Loucy (cell line): ENCODE measurements around the gene HSPA9.

ENCODE experiments used
- H2AFZ ChIP-seq: fragments of 200-600 bp; sonication (generic); 2 replicates; pipeline ENCODE4 v1.6.0; 2016; ENCODE audit warnings: antibody characterized with exemption, mild to moderate bottlenecking, low read length, moderate library complexity
- H3F3A ChIP-seq: fragments of 200-600 bp; 2 replicates; pipeline ENCODE4 v1.6.0; 2016; ENCODE audit warnings: antibody characterized with exemption, low read depth, mild to moderate bottlenecking
- H3K27me3 ChIP-seq: fragments of 200-600 bp; sonication (generic); 2 replicates; pipeline ENCODE4 v1.6.1; 2014; ENCODE audit warnings: low read length, mild to moderate bottlenecking; ENCODE audit not compliant: insufficient read depth, poor library complexity, severe bottlenecking
- H3K36me3 ChIP-seq: fragments of 200-600 bp; sonication (generic); 2 replicates; pipeline ENCODE4 v1.6.1; 2016; ENCODE audit warnings: low read length; ENCODE audit not compliant: insufficient read depth
- H3K4me1 ChIP-seq: fragments of 200-600 bp; sonication (generic); 2 replicates; pipeline ENCODE4 v1.5.1; 2014; ENCODE audit warnings: low read length, mild to moderate bottlenecking; ENCODE audit not compliant: insufficient read depth, poor library complexity, severe bottlenecking
- H3K4me2 ChIP-seq: fragments of 200-600 bp; sonication (generic); 2 replicates; pipeline ENCODE4 v1.6.0; 2014; ENCODE audit warnings: antibody characterized with exemption, low read length, low read depth, mild to moderate bottlenecking; ENCODE audit not compliant: poor library complexity, severe bottlenecking
- H3K4me3 ChIP-seq: fragments of 200-600 bp; sonication (generic); 2 replicates; pipeline ENCODE4 v1.5.1; 2014; ENCODE audit warnings: low read length, mild to moderate bottlenecking, mixed read lengths; ENCODE audit not compliant: poor library complexity, severe bottlenecking
- H3K79me2 ChIP-seq: fragments of 200-600 bp; sonication (generic); 2 replicates; pipeline ENCODE4 v1.6.1; 2014; ENCODE audit warnings: low read length; ENCODE audit not compliant: insufficient read depth
- H3K9ac ChIP-seq: fragments of 200-600 bp; sonication (generic); 2 replicates; pipeline ENCODE4 v1.6.0; 2014; ENCODE audit warnings: mild to moderate bottlenecking, low read depth, low read length, moderate library complexity; ENCODE audit not compliant: poor library complexity, severe bottlenecking
- H3K9me2 ChIP-seq: fragments of 200-600 bp; sonication (generic); replicated peaks from 2 replicates; pipeline ENCODE4 v1.6.1; 2016; ENCODE audit warnings: low read depth, low read length, mixed read lengths
- H3K9me3 ChIP-seq: fragments of 200-600 bp; sonication (generic); 2 replicates; pipeline ENCODE4 v1.6.1; 2014; ENCODE audit warnings: mild to moderate bottlenecking, antibody characterized with exemption, low read length, low read depth; ENCODE audit not compliant: insufficient read depth
- H4K20me1 ChIP-seq: fragments of 200-600 bp; sonication (generic); 2 replicates; pipeline ENCODE4 v1.6.0; 2014; ENCODE audit warnings: antibody characterized with exemption, low read length, mild to moderate bottlenecking; ENCODE audit not compliant: insufficient read depth, poor library complexity, severe bottlenecking
- EZH2phosphoT487 ChIP-seq: fragments of 200-600 bp; IDR thresholded peaks from 2 replicates; pipeline ENCODE4 v1.6.1; 2018; ENCODE audit warnings: antibody characterized with exemption, mild to moderate bottlenecking, moderate library complexity, borderline replicate concordance
- TF ChIP-seq, protein P1 (sequence below): fragments of 200-600 bp; sonication (generic); conservative IDR thresholded peaks from 2 replicates; pipeline ENCODE4 v1.5.1; 2014; ENCODE audit warnings: mild to moderate bottlenecking, antibody characterized with exemption, low read length

HSPA9 gene

DNA sequence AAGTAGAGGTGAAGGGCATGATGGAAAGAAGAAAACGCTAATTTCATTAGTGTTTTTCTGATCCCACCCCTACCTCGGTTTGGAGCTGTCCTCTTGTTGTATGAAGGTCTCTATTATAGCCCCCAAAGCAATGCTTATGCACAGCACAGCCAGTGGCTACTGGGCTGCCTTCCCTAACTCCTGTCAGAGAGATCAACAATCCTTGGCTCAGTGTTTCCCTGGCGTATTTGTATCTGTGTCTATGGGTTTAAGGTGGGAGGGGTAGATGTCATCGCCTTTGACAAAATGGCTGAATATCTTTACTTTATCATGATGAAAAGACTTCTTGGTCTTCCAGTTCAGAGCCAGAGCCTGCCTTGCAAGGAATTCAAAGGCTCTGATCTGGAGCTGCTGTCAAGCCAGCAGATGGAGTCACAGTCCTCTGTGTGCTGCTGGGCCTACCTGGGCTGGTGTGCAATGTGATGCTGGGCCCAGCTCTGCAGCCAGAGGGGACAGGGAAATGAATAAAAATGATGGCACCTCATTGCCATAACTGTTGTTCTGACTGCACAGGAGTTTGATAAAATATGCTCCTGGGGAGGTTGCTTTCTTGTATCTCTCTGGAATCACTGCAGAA, 20.1 kb upstream of the HSPA9 start:
- H3K79me2 ChIP-seq = no peaks in the 10 kb centered on the region
- no peaks in the 10 kb centered on the region for H3F3A ChIP-seq
- no peak overlapping the region for H3K9ac ChIP-seq
- no peaks in the 10 kb centered on the region for H3K9me3 ChIP-seq
- no peak overlapping the region for H3K4me3 ChIP-seq
- H3K27me3 ChIP-seq = no peaks in the 10 kb centered on the region
- no peaks in the 10 kb centered on the region for H3K36me3 ChIP-seq
- H3K9me2 ChIP-seq = no peaks in the 10 kb centered on the region
- H3K4me1 ChIP-seq = peaks cover 3% of the 10 kb centered on the region
- H2AFZ ChIP-seq = no peak overlapping the region
- H3K4me2 ChIP-seq = no peak overlapping the region
- no peak for TF ChIP-seq EZH2phosphoT487
- TF ChIP-seq, protein P1, sequence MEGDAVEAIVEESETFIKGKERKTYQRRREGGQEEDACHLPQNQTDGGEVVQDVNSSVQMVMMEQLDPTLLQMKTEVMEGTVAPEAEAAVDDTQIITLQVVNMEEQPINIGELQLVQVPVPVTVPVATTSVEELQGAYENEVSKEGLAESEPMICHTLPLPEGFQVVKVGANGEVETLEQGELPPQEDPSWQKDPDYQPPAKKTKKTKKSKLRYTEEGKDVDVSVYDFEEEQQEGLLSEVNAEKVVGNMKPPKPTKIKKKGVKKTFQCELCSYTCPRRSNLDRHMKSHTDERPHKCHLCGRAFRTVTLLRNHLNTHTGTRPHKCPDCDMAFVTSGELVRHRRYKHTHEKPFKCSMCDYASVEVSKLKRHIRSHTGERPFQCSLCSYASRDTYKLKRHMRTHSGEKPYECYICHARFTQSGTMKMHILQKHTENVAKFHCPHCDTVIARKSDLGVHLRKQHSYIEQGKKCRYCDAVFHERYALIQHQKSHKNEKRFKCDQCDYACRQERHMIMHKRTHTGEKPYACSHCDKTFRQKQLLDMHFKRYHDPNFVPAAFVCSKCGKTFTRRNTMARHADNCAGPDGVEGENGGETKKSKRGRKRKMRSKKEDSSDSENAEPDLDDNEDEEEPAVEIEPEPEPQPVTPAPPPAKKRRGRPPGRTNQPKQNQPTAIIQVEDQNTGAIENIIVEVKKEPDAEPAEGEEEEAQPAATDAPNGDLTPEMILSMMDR = no peak
- no peaks in the 10 kb centered on the region for H4K20me1 ChIP-seq

DNA sequence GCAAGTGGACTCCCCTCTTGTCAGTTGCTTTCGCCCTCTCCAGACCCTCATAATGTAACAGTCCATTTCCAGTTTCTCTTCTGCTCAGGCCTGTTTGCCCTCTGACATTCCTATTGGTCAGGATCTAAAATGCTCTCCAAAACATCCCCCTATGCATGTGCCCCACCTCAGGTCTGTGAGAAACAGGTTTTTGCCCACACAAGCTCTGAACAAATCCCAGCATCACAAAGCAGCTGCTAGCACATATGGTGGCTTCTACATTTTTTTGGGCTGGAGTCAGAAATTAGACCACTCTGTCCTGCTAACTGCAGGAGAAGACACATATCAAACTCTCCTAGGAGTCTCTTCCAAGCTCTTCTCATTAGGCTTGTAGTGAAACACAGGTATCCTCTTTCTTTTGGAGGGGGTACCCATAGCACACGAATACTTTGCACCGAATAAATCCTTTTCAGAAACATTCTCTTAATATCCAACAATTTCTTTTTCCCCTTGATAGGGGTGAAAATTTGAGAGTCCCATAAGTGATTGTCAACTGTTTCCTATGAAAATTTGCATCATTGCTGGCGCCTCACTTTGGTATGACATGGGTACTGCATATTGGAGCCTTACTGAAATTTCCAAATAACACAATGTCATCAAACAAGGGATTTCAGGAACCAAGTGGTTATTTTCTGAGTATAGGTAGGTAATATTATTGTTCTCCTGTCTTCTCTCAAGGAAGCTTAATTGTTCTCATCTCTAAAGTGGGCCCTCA, 19.3 kb upstream of the HSPA9 start:
- H3K9ac ChIP-seq = no peak overlapping the region
- TF ChIP-seq EZH2phosphoT487 = no peak
- TF ChIP-seq, protein P1 = peak; percentile 87
- H2AFZ ChIP-seq = no peak overlapping the region
- H3K79me2 ChIP-seq = no peaks in the 10 kb centered on the region
- H3K9me2 ChIP-seq = no peaks in the 10 kb centered on the region
- H3F3A ChIP-seq = no peaks in the 10 kb centered on the region
- no peaks in the 10 kb centered on the region for H3K27me3 ChIP-seq
- H3K4me2 ChIP-seq = no peak overlapping the region
- H3K36me3 ChIP-seq = no peaks in the 10 kb centered on the region
- H4K20me1 ChIP-seq = no peaks in the 10 kb centered on the region
- peaks cover 3% of the 10 kb centered on the region for H3K4me1 ChIP-seq
- H3K9me3 ChIP-seq = no peaks in the 10 kb centered on the region
- H3K4me3 ChIP-seq = no peak overlapping the region

DNA sequence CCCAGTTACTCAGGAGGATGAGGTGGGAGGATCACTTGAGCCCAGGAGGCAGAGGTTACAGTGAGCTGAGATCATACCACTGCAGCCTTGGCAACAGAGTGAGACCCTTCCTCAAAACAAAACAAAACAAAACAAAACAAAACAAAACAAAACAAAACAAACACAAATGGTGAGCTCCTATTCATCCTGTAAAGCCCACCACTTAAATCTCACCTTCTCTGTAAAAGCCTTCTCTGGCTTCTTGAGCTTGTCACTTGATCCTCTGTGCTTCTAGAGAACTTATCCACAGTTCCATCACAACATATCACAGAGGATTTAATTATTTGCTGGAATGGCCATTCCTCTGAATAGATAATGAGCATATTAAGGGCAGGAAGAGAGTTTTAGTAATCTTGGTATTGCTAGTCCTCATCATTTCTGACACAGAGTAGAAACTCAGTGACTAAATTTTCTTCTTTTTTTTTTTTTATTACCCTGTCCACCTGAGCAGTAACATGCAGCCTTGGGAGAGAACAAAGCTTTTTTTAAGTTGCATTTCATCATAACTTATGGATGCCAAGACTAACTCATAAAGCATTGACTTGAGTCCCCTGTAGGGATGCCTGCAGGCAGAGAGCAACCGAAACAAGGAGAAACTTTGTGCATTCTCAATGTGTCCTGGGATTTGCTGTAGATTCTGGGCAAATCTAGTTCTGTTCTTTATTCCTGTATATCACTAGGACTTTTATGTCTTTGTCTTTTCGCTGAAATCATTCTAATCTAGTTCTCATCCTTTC, 13.0 kb upstream of the HSPA9 start:
- Histone ChIP-seq H4K20me1 (no peaks in the 10 kb centered on the region), H3F3A (no peaks in the 10 kb centered on the region)

More for the DNA sequence above, 13.0 kb upstream of the HSPA9 start:
- no peaks in the 10 kb centered on the region for H3K9me3 ChIP-seq
- no peaks in the 10 kb centered on the region for H3K27me3 ChIP-seq
- no peak overlapping the region for H2AFZ ChIP-seq
- H3K4me2 ChIP-seq = no peak overlapping the region
- H3K79me2 ChIP-seq = no peaks in the 10 kb centered on the region
- TF ChIP-seq, protein P1 = no peak
- no peak for TF ChIP-seq EZH2phosphoT487
- no peak overlapping the region for H3K9ac ChIP-seq
- H3K4me3 ChIP-seq = no peak overlapping the region
- H3K36me3 ChIP-seq = no peaks in the 10 kb centered on the region
- no peaks in the 10 kb centered on the region for H3K9me2 ChIP-seq
- H3K4me1 ChIP-seq = no peaks in the 10 kb centered on the region
